Stomach (tissue), 9 donors: ENCODE results near the gene FGD3. TPM values are rescaled to one million over a fixed set of nuclear protein-coding genes. Genes with fewer than 3 reads are reported as not detected.

Source experiments
- DNase-seq, 2 donors: peaks; one replicate each; pipeline versions ENCODE4 v3.0.0 to v3.0.0-alpha.2; 2013 to 2019
- H3K27ac ChIP-seq, 5 donors: fragments of 200-600 bp in 4 of 5; sonication (generic) in 4 of 5; one replicate each; pipeline ENCODE4 v1.5.1; 2013 to 2019; ENCODE audit warnings: mild to moderate bottlenecking in 1 of 5, moderate library complexity in 1 of 5
- H3K27me3 ChIP-seq, 3 donors: fragments of 200-600 bp; sonication (generic); one replicate each; pipeline ENCODE4 v1.5.1; 2017 to 2019; ENCODE audit warnings: mixed run types in 1 of 3
- H3K36me3 ChIP-seq, 4 donors: fragments of 200-600 bp; sonication (generic); 1 replicate in 3 of 4; 2 replicates in 1 of 4; pipeline ENCODE4 v1.5.1; 2016 to 2019
- H3K4me1 ChIP-seq, 4 donors: fragments of 200-600 bp; sonication (generic); one replicate each; pipeline ENCODE4 v1.5.1; 2016 to 2019
- H3K4me3 ChIP-seq, 4 donors: fragments of 200-600 bp; sonication (generic) in 3 of 4; one replicate each; pipeline ENCODE4 v1.5.1; 2016 to 2019; ENCODE audit warnings: mild to moderate bottlenecking in 1 of 4
- H3K9me3 ChIP-seq, 4 donors: fragments of 200-600 bp; sonication (generic); one replicate each; pipeline ENCODE4 v1.5.1; 2016 to 2019
- CTCF ChIP-seq, 7 experiments: fragments of 450-650 bp in 4 of 7; fragments of 200-600 bp in 3 of 7; sonication (generic) in 3 of 7; IDR thresholded peaks; one replicate each; pipeline ENCODE4 v1.5.1; 2016 to 2019; ENCODE audit warnings: antibody characterized with exemption in 7 of 7, control low read depth in 2 of 7, mild to moderate bottlenecking in 1 of 7
- EP300 ChIP-seq: sonication (generic); formaldehyde crosslinking; IDR thresholded peaks from one replicate; pipeline ENCODE4 v1.6.1; 2017; ENCODE audit warnings: antibody characterized with exemption
- POLR2A ChIP-seq, 4 donors: fragments of 450-650 bp; IDR thresholded peaks; one replicate each; pipeline ENCODE4 v1.6.1; 2016; ENCODE audit warnings: antibody characterized with exemption in 4 of 4, control low read depth in 2 of 4, mild to moderate bottlenecking in 1 of 4, moderate library complexity in 1 of 4
- POLR2AphosphoS5 ChIP-seq, 3 donors: sonication (generic); formaldehyde crosslinking; IDR thresholded peaks; one replicate each; pipeline ENCODE4 v1.6.1; 2016; ENCODE audit warnings: antibody characterized with exemption in 3 of 3
- WGBS, 5 donors: extraction: QIAGEN DNeasy Blood & Tissue Kit in 3 of 5; methylation state at CpG; one replicate each; pipeline versions ENCODE4 v1.1.5 to v1.1.7; 2013 to 2018; 5-methylcytosine and 5-hydroxymethylcytosine counted together
- intact Hi-C: fragments of 100-400 bp; cut with DNase I; formaldehyde crosslinking; loops from one replicate; pipeline ENCODE4 v1.15.1; 2023; ENCODE audit warnings: low total_unique reads
- polyA plus RNA-seq, 3 donors: library from polyadenylated mRNA; stranded (reverse); fragments of 200-250 nt; gene quantifications; one replicate each; pipeline ENCODE4 v1.2.3, GENCODE V29; 2013
- total RNA-seq, 5 donors: library from RNA; depleted of rRNA; stranded (reverse); fragments of >200 nt; gene quantifications; one replicate each; pipeline versions ENCODE4 v1.1.0 to v1.2.3, GENCODE V29; 2014 to 2016
- donor health status: healthy with polysubstance abuse.
- donor health status: Bipolar disorder and iron deficiency.
- donor health status: healthy.

Gene FGD3
- total and polyA plus RNA-seq, 8 donors, result 1.7 to 8.8 (median 2.4) TPM

- intact Hi-C loops, result loop anchor here (10.0 kb wide), 1 partner anchor 284 kb away; no protein-coding TSS in a partner anchor
- H3K4me3 ChIP-seq, result no peak overlapping the region
- peak in 1 of 2 donors; percentile 77 for DNase-seq
- 67 to 74% (median 68%) methylated on average over 26 to 27 of the region's 27 CpGs for WGBS, 5 donors
- H3K27ac ChIP-seq, result no peak overlapping the region
- TF ChIP-seq POLR2A (IDR thresholded peaks at IDR 0.05) (no peak), EP300 (no peak), POLR2AphosphoS5 (IDR thresholded peaks at IDR 0.05) (no peak), CTCF (IDR thresholded peaks at IDR 0.05) (no peak)
- no peaks in the 10 kb centered on the region for H3K4me1 ChIP-seq
- H3K9me3 ChIP-seq, result no peaks in the 10 kb centered on the region
- peaks cover 0 to 59% (median 17%) of the 10 kb centered on the region in 4 donors for H3K36me3 ChIP-seq
- H3K27me3 ChIP-seq, result no peaks in the 10 kb centered on the region
Observed at GRCh38 chr9:93020771-93021670, 73.7 kb downstream of the FGD3 start.

GRCh38 chr9:93022066-93022465, 74.7 kb downstream of the FGD3 start:
- DNase-seq, result no peak
- no peaks in the 10 kb centered on the region for H3K4me1 ChIP-seq
- H3K27ac ChIP-seq, result no peak overlapping the region
- no peaks in the 10 kb centered on the region for H3K27me3 ChIP-seq
- no peak overlapping the region for H3K4me3 ChIP-seq
- no peaks in the 10 kb centered on the region for H3K9me3 ChIP-seq
- TF ChIP-seq POLR2A (IDR thresholded peaks at IDR 0.05), result no peak
- no peak for TF ChIP-seq POLR2AphosphoS5 (IDR thresholded peaks at IDR 0.05)
- intact Hi-C loops, result loop anchor here (10.0 kb wide), 1 partner anchor 283 kb away; no protein-coding TSS in a partner anchor
- peaks cover 0 to 65% (median 17%) of the 10 kb centered on the region in 4 donors for H3K36me3 ChIP-seq
- 88 to 96% (median 91%) methylated on average over 2 to 9 of the region's 9 CpGs for WGBS, 5 donors

- Histone ChIP-seq H3K36me3 (peaks cover 0 to 57% (median 16%) of the 10 kb centered on the region in 4 donors), H3K27me3 (no peaks in the 10 kb centered on the region), H3K4me1 (no peaks in the 10 kb centered on the region), H3K4me3 (no peak overlapping the region), H3K27ac (no peak overlapping the region), H3K9me3 (no peaks in the 10 kb centered on the region)
- 84 to 89% (median 88%) methylated on average over 19 to 23 of the region's 23 CpGs for WGBS, 5 donors
- TF ChIP-seq CTCF (IDR thresholded peaks at IDR 0.05), result no peak
- no peak for TF ChIP-seq POLR2AphosphoS5 (IDR thresholded peaks at IDR 0.05)
- TF ChIP-seq POLR2A (IDR thresholded peaks at IDR 0.05), result no peak
- TF ChIP-seq EP300, result no peak
- intact Hi-C loops, result loop anchor here (10.0 kb wide), 1 partner anchor 282 kb away; no protein-coding TSS in a partner anchor
- no peak for DNase-seq
Observed at GRCh38 chr9:93022721-93023520, 75.6 kb downstream of the FGD3 start.

GRCh38 chr9:93023521-93023815, 76.1 kb downstream of the FGD3 start:
- intact Hi-C loops, result loop anchor here (10.0 kb wide), 1 partner anchor 281 kb away; no protein-coding TSS in a partner anchor
- peaks cover 0 to 53% (median 14%) of the 10 kb centered on the region in 4 donors for H3K36me3 ChIP-seq
- no peaks in the 10 kb centered on the region for H3K27me3 ChIP-seq
- 71 to 78% (median 72%) methylated on average over 4 of the region's 4 CpGs for WGBS, 5 donors
- no peak overlapping the region for H3K4me3 ChIP-seq
- TF ChIP-seq EP300, result no peak
- TF ChIP-seq CTCF (IDR thresholded peaks at IDR 0.05), result no peak
- no peak for TF ChIP-seq POLR2A (IDR thresholded peaks at IDR 0.05)
- TF ChIP-seq POLR2AphosphoS5 (IDR thresholded peaks at IDR 0.05), result no peak
- DNase-seq, result no peak
- H3K27ac ChIP-seq, result no peak overlapping the region
- no peaks in the 10 kb centered on the region for H3K9me3 ChIP-seq
- H3K4me1 ChIP-seq, result no peaks in the 10 kb centered on the region
